Endodermal cell (in vitro differentiated cells): Measurements from ENCODE around the gene KRTAP3-3. TPM values are rescaled to one million over a fixed set of nuclear protein-coding genes. Genes with fewer than 3 reads are reported as not detected.

ENCODE experiments used
- DNase-seq: peaks from one replicate; pipeline ENCODE4 v3.0.0-alpha.2; 2017
- H3K27ac ChIP-seq: 2 replicates; pipeline ENCODE4 v1.5.1; 2013; ENCODE audit warnings: mild to moderate bottlenecking, low read depth, low read length, moderate library complexity
- H3K27me3 ChIP-seq: 2 replicates; pipeline ENCODE4 v1.6.1; 2013; ENCODE audit warnings: mild to moderate bottlenecking, low read length, moderate library complexity; ENCODE audit not compliant: insufficient read depth, control insufficient read depth, poor library complexity, severe bottlenecking
- H3K36me3 ChIP-seq: 2 replicates; pipeline ENCODE4 v1.7.0; 2013; ENCODE audit warnings: mild to moderate bottlenecking, low read length, moderate library complexity; ENCODE audit not compliant: control insufficient read depth, insufficient read depth
- H3K4me1 ChIP-seq: one replicate; pipeline ENCODE4 v1.7.0; 2013; ENCODE audit warnings: low read length; ENCODE audit not compliant: control insufficient read depth, insufficient read depth
- H3K4me3 ChIP-seq: 2 replicates; pipeline ENCODE4 v1.5.1; 2013; ENCODE audit warnings: mild to moderate bottlenecking, low read length, moderate library complexity
- H3K9ac ChIP-seq: 2 replicates; pipeline ENCODE4 v1.6.1; 2013; ENCODE audit warnings: mild to moderate bottlenecking, low read length, moderate library complexity; ENCODE audit not compliant: poor library complexity, severe bottlenecking; ENCODE audit errors: extremely low read depth
- H3K9me3 ChIP-seq: 2 replicates; pipeline ENCODE4 v1.6.1; 2013; ENCODE audit warnings: mild to moderate bottlenecking, low read length, moderate library complexity; ENCODE audit not compliant: control insufficient read depth
- H3K27ac Mint-ChIP-seq: 2 replicates; pipeline ENCODE4 v1.8.0; 2020; ENCODE audit warnings: mixed read lengths
- H3K27me3 Mint-ChIP-seq: 2 replicates; pipeline ENCODE4 v1.8.0; 2021; ENCODE audit warnings: mild to moderate bottlenecking, mixed read lengths; ENCODE audit not compliant: insufficient read depth
- H3K36me3 Mint-ChIP-seq: 2 replicates; pipeline ENCODE4 v1.8.0; 2020; ENCODE audit warnings: low read depth, mixed read lengths
- H3K4me1 Mint-ChIP-seq: 2 replicates; pipeline ENCODE4 v1.8.0; 2020; ENCODE audit warnings: mixed read lengths
- H3K4me3 Mint-ChIP-seq: 2 replicates; pipeline ENCODE4 v1.8.0; 2020; ENCODE audit warnings: mild to moderate bottlenecking, moderate library complexity, mixed read lengths
- H3K9me3 Mint-ChIP-seq: 2 replicates; pipeline ENCODE4 v1.8.0; 2020; ENCODE audit warnings: mild to moderate bottlenecking, mixed read lengths
- WGBS, 2 experiments: methylation state at CpG; one replicate each; pipeline versions ENCODE4 v1.1.5 to v1.1.7; 2013; ENCODE audit warnings: missing lambda C conversion rate in 2 of 2, mixed read lengths in 1 of 2; ENCODE audit not compliant: insufficient coverage in 1 of 2, insufficient read length in 1 of 2; 5-methylcytosine and 5-hydroxymethylcytosine counted together
- total RNA-seq, 2 donors: library from RNA; stranded (reverse); fragmentation: NEBNext Ultra II Directional in 1 of 2; extraction: Animal tissue kit (Norgen Biotek cat#: 25700) in 1 of 2; gene quantifications; 2 replicates in 1 of 2; 3 replicates in 1 of 2; pipeline ENCODE4 v1.2.1, GENCODE V29; 2021
- TF ChIP-seq, protein P1 (sequence below): fragments of 200-600 bp; sonication (generic); conservative IDR thresholded peaks from 2 replicates; pipeline ENCODE4 v1.5.0; 2021; ENCODE audit warnings: antibody characterized with exemption, mild to moderate bottlenecking

Gene KRTAP3-3
- total RNA-seq, 2 donors from 2014 or later: not detected

DNA sequence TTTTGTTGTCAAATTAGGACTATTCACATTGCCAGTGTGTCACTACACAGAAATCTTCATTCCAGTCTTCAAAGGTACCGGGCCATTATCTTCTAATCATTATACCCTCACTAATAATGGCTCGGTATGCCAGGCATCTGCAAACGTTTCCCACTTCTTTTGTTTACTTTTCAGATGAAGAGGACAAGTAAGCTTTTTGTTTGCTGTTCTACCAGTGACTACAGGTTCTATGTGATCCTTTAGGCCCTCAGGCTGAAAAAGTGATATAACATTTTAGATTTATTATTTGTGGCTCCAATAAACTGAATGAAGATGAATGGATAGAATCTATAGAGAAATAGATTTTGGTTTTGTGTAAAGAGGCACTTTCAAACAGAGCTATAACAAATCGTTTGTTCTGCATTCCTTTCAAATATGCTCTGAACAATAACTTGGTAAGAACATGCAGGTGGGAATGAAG is 15.4 kb upstream of the KRTAP3-3 start:
- peak overlapping the region; percentile 16 for H3K4me3 ChIP-seq
- DNase-seq: peak; percentile 75
- no peaks in the 10 kb centered on the region for H3K36me3 Mint-ChIP-seq
- H3K9ac ChIP-seq: no peak overlapping the region
- no peak overlapping the region for H3K27ac ChIP-seq
- TF ChIP-seq, protein P1, sequence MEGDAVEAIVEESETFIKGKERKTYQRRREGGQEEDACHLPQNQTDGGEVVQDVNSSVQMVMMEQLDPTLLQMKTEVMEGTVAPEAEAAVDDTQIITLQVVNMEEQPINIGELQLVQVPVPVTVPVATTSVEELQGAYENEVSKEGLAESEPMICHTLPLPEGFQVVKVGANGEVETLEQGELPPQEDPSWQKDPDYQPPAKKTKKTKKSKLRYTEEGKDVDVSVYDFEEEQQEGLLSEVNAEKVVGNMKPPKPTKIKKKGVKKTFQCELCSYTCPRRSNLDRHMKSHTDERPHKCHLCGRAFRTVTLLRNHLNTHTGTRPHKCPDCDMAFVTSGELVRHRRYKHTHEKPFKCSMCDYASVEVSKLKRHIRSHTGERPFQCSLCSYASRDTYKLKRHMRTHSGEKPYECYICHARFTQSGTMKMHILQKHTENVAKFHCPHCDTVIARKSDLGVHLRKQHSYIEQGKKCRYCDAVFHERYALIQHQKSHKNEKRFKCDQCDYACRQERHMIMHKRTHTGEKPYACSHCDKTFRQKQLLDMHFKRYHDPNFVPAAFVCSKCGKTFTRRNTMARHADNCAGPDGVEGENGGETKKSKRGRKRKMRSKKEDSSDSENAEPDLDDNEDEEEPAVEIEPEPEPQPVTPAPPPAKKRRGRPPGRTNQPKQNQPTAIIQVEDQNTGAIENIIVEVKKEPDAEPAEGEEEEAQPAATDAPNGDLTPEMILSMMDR: no peak
- no peak overlapping the region for H3K4me3 Mint-ChIP-seq
- no peaks in the 10 kb centered on the region for H3K36me3 ChIP-seq
- peaks cover 21% of the 10 kb centered on the region for H3K4me1 Mint-ChIP-seq
- H3K27me3 ChIP-seq: no peaks in the 10 kb centered on the region
- no peaks in the 10 kb centered on the region for H3K27me3 Mint-ChIP-seq
- H3K27ac Mint-ChIP-seq: no peak overlapping the region
- WGBS, 2 experiments: 61 to 100% methylated on average over 1 to 4 of the region's 4 CpGs
- H3K9me3 ChIP-seq: no peaks in the 10 kb centered on the region
- H3K9me3 Mint-ChIP-seq: no peaks in the 10 kb centered on the region
- H3K4me1 ChIP-seq: peaks cover 8% of the 10 kb centered on the region

DNA sequence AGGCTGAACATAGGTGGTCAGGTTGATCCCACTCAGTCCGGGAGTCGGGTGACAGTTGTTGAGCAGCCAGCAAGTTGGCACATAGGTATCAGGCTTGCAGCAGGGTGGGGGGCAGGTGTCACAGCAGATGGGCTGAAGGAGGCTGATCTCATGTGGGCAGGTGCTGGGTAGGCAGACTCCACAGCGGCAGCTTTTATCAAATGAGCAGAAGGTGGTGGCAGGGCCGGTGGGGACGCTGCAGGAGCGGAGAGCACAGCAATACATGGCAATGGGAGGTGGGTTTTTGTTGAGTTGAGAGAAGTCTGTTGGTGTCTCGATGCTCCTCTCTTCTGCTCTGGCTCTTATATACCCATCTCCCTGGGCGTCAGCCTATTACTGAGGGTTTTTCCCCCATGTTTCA is 14.8 kb upstream of the KRTAP3-3 start, which contains the start of gene KRTAP3-1:
KRTAP3-1 (minus strand) TSS at position 318 of the 400 bp plus-strand sequence; CDS start at position 264, 54 bp downstream.
- peak; percentile 68 for DNase-seq
- Mint-ChIP-seq H3K27me3 (no peaks in the 10 kb centered on the region), H3K36me3 (no peaks in the 10 kb centered on the region), H3K27ac (no peak within 1 kb of the TSS), H3K9me3 (no peaks in the 10 kb centered on the region), H3K4me1 (peaks cover 21% of the 10 kb centered on the region), H3K4me3 (no peak within 1 kb of the TSS)
- Histone ChIP-seq H3K4me1 (peaks cover 8% of the 10 kb centered on the region), H3K9me3 (no peaks in the 10 kb centered on the region), H3K9ac (no peak within 1 kb of the TSS), H3K27me3 (no peaks in the 10 kb centered on the region), H3K36me3 (no peaks in the 10 kb centered on the region), H3K4me3 (peak within 1 kb of the TSS; percentile 16), H3K27ac (no peak within 1 kb of the TSS)
- 91 to 100% methylated on average over 2 to 6 of the region's 8 CpGs for WGBS, 2 experiments
- TF ChIP-seq, protein P1: no peak

DNA sequence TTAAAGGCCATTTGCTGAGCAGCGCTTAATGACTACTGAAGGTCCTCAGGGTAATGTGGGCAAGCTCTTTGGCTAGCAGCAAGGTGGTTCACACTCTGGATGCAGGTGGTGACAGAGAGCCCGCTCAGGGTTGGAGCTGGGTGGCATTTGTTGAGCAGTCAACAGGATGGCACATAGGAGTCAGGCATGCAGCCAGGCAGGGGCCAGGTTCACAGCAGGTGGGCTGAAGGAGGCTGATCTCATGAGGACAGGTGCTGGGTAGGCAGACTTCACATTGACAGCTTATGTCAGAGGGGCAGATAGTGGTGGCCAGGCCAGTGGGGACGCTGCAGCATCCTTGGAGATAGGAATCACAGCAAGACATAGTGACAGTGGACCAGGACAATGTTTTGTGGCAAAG is 10.4 kb upstream of the KRTAP3-3 start:
- Histone ChIP-seq H3K4me3 (no peak overlapping the region), H3K9ac (no peak overlapping the region), H3K4me1 (peaks cover 5% of the 10 kb centered on the region), H3K9me3 (no peaks in the 10 kb centered on the region), H3K27ac (no peak overlapping the region), H3K36me3 (no peaks in the 10 kb centered on the region), H3K27me3 (no peaks in the 10 kb centered on the region)
- Mint-ChIP-seq H3K27me3 (no peaks in the 10 kb centered on the region), H3K36me3 (no peaks in the 10 kb centered on the region), H3K4me1 (peaks cover 9% of the 10 kb centered on the region), H3K27ac (no peak overlapping the region), H3K9me3 (no peaks in the 10 kb centered on the region), H3K4me3 (no peak overlapping the region)
- TF ChIP-seq, protein P1: no peak
- peak; percentile 60 for DNase-seq
- 91 to 100% methylated on average over 3 of the region's 3 CpGs for WGBS, 2 experiments
